Stimulated activated CD4-positive, alpha-beta T cell treated with anti-CD3 and anti-CD28 coated beads, TNF-alpha, amount 100 ng/mL, for 1 hour (primary cell): ENCODE data around the gene YWHAG.
A peak's percentile ranks its signal among the peaks of the same experiment; 100 is the strongest.
"Not testable (repeated sequence)": the region's sequence is repeated elsewhere in the genome, so short reads cannot be mapped to it uniquely, and the experiment has no call there.

Experiments used
- DNase-seq, 3 donors: peaks; one replicate each; pipeline ENCODE4 v3.0.0-alpha.2; 2020; ENCODE audit warnings: low read depth in 3 of 3, low spot score in 1 of 3

YWHAG gene

DNA sequence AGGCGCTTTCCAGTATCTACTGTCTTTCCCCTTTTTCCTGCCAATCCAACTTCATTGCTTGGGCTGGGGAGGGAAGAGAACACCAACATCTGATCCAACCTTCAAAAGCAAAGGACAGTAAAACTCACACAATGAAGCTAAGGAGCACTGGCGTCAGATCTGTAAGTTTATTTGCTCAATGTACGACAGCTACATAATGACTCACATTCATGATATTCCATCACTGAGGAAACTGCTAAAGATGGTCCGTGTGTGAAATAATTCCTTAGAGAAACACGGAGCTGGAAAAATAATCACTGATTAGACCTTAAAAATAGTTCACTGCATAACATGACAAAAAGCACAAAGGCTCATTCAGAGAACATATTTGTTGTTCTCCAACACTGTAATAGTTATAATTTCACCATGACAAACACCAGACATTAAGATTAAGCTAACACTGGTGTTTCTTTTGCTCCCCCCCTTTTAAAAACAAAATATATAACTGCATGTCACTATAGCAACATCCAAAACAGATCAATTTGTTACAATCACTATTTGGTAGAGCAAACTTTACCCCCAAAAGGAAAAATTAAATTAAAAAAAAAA is 32.1 kb downstream of the YWHAG start:
- no peak for DNase-seq

DNA sequence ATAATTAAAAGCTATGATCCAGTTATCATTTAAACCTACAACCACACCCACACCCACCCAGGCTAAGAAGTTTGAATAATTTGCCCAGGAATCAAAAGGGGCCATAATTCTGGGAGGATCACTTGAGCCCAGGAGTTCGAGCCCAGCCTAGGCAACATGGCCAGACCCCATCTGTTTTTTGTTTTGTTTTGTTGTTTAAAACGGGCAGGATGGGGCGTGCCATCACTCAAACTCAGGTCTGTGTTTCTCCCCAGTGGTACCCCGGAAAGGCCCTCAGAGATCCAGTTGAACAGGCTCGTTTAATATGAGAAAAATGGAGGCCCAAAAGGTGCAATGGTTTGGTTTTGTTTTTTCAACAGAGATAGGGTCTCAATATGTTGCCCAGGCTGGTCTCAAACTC is 33.0 kb downstream of the YWHAG start:
- no peak for DNase-seq

- DNase-seq = no peak
These were observed 33.7 kb downstream of the YWHAG start for GRCh38 chr7:76325092-76325491.

- no peak for DNase-seq
These were observed 40.1 kb downstream of the YWHAG start for GRCh38 chr7:76318488-76319353.

GRCh38 chr7:76317782-76318487 is 40.9 kb downstream of the YWHAG start:
- peak; percentile 86 to 90 (median 89) for DNase-seq

DNA sequence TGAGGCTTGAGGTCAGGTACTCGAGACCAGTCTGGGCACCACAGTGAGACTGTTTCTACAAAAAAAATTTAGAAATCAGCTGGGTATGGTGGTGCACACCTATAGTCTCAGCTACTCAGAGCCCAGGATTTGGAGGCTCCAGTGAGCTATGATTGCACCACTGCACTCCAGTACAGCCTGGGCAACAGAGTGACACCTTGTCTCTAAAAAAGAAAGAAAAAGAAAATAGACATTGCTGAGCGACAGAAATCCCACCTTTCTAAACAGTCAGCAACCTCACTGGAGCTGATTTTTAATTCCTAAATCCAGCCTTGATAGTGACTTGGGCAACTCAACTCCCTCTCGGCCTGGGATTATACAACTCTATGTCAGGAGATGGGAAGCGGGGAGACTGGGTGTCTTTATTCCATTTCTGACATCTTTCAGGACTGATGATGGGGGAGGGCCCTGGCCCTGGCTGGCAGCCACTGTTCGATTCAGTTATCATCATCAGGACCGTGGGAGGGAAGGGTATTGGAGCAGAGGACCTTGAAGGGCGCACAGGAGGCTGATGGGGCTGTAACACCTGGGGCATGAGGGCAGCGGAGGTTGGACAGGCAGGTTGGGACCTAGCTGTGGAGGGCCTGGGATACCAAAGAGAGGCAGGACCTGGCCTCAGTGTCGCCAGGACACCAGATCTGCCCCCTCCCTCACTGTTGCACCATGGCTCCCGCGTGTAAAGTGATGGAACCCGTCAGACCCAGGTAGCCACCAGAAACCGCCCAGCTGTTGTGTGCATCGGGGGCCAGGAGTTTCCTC is 41.6 kb downstream of the YWHAG start:
- DNase-seq = no peak

DNA sequence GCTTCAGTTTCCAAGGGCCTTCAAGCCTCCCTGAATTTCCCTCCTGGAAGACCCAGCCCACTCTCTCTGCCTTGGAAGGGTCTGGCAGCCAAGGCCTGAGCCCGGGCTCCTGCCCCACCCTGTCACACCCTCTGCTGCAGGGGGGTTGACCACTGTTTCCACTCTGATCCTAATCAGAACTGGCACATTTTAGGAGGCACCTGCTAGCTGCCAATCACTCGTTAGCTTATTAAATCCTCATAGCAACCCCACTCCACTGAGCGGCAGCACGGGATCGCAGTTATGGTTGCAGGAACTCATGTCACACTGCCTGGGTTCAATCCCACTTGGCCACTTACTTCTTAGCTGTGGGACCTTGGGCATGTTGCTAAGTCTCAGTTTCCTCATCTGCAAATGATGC is 43.4 kb downstream of the YWHAG start:
- DNase-seq = no peak

GRCh38 chr7:76314740-76315139 is 44.1 kb downstream of the YWHAG start:
- not testable (repeated sequence) for DNase-seq

GRCh38 chr7:76314042-76314721 is 44.6 kb downstream of the YWHAG start:
- DNase-seq = peak; percentile 87 to 98 (median 93)

- not testable (repeated sequence) for DNase-seq
These were observed 47.0 kb downstream of the YWHAG start for GRCh38 chr7:76311838-76312237.

- no peak for DNase-seq
These were observed 48.5 kb downstream of the YWHAG start for GRCh38 chr7:76310102-76310957.

DNA sequence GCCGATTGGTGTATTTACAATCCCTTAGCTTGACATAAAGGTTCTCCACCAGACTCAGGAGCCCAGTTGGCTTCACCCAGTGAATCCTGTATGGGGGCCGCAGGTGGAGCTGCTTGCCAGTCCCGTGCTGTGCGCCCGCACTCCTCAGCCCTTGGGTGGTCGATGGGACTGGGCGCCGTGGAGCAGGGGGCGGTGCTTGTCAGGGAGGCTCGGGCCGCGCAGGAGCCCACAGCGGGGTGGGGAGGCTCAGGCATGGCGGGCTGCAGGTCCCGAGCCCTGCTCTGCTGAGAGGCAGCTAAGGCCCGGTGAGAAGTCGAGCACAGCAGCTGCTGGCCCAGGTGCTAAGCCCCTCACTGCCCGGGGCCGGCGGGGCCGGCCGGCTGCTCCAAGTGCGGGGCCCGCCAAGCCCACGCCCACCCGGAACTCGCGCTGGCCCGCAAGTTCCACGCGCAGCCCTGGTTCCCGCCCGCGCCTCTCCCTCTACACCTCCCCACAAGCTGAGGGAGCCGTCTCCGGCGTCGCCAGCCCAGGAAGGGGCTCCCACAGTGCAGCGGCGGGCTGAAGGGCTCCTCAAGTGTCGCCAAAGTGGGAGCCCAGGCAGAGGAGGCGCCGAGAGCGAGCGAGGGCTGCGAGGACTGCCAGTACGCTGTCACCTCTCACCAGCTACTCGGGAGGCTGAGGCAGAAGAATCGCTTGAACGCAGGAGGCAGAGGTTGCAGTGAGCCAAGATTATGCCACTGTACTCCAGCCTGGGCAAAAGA is 49.3 kb downstream of the YWHAG start:
- DNase-seq = not testable (repeated sequence)

GRCh38 chr7:76308874-76309273 is 49.9 kb downstream of the YWHAG start:
- DNase-seq = not testable (repeated sequence)

DNA sequence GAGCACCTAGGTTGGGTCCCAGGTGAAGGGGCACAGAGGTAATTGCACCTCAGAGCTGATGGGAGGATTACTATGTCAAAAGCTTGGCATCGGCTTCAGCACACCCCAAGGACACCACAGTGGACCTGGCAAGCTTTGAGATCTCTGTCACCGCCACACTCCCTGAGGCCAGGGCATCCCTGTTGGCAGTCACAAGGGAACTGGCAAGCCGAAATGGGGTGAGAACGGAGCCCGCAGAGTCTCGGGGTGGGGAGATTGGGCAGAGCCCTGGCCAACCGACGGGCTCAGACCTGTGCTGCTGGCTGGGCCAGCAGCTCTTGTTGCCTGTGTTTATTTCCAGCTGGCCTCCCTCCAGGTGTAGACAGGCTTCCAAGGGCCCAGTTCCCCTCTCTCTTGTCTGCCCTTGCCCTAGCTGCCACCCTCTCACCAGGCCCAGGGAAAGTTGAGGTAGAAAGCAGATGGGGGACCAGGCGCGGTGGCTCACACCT is 53.9 kb downstream of the YWHAG start:
- DNase-seq = no peak

- DNase-seq = peak; percentile 55 to 78 (median 74)
These were observed 55.3 kb downstream of the YWHAG start for GRCh38 chr7:76303202-76304147.

DNA sequence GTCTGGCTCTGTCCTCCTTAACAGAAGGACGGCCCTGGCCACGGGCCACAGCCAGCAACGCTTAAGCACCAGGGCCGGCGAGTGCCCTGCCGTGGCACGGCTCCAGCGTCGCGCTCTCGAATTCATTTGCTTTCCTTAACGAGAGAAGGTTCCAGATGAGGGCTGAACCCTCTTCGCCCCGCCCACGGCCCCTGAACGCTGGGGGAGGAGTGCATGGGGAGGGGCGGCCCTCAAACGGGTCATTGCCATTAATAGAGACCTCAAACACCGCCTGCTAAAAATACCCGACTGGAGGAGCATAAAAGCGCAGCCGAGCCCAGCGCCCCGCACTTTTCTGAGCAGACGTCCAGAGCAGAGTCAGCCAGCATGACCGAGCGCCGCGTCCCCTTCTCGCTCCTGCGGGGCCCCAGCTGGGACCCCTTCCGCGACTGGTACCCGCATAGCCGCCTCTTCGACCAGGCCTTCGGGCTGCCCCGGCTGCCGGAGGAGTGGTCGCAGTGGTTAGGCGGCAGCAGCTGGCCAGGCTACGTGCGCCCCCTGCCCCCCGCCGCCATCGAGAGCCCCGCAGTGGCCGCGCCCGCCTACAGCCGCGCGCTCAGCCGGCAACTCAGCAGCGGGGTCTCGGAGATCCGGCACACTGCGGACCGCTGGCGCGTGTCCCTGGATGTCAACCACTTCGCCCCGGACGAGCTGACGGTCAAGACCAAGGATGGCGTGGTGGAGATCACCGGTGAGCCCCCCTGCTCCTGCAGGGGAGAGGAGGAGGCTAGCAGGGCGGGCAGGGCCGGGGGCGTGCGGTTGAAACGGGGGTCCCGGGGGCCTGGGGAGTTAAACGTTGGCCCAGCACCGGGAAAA is 56.2 kb downstream of the YWHAG start, which contains the start of gene HSPB1:
Gene HSPB1, plus strand, starts transcription at position 327 of the 855 bp plus-strand sequence. Its CDS starts 40 bp downstream, at position 367.
- DNase-seq = peak; percentile 19 to 50 (median 30)
